ENCODE measurements around the gene TOMM22. TPM values are rescaled to one million over a fixed set of nuclear protein-coding genes. Genes with fewer than 3 reads are reported as not detected.

Gene TOMM22
- total RNA-seq, 1 donor from 2014 or later = 58.8 TPM

GRCh38 chr22:38733724-38734381 lies 52.1 kb downstream of the TOMM22 start:
- peak; percentile 74 for DNase-seq

GRCh38 chr22:38734421-38735100 lies 52.8 kb downstream of the TOMM22 start:
- no peak for DNase-seq

Other genes starting within 250 kb of the TOMM22 start
- gene KCNJ4, start 226.8 kb upstream of the TOMM22 start, total RNA-seq = not detected
- 22.3 TPM for gene KDELR3, start 213.9 kb upstream of the TOMM22 start, total RNA-seq
- 554 TPM for gene DDX17, start 175.6 kb upstream of the TOMM22 start, total RNA-seq
- 3.9 TPM for gene DMC1, start 111.8 kb upstream of the TOMM22 start, total RNA-seq
- gene FAM227A, start 25.6 kb upstream of the TOMM22 start, total RNA-seq = 1.9 TPM
- 15.2 TPM for gene CBY1, start 25.3 kb upstream of the TOMM22 start, total RNA-seq
- gene JOSD1, start 19.0 kb downstream of the TOMM22 start, total RNA-seq = 47.1 TPM
- 64.9 TPM for gene GTPBP1, start 24.0 kb downstream of the TOMM22 start, total RNA-seq
- gene SUN2, start 74.0 kb downstream of the TOMM22 start, total RNA-seq = 173 TPM
- 9.3 TPM for gene DNAL4, start 112.2 kb downstream of the TOMM22 start, total RNA-seq
- gene NPTXR, start 162.1 kb downstream of the TOMM22 start, total RNA-seq = 12.3 TPM
- 29.7 TPM for gene CBX6, start 190.3 kb downstream of the TOMM22 start, total RNA-seq